Erythroblast (primary cell): ENCODE measurements around the gene TEX19.

ENCODE experiments used
- GATA1 ChIP-seq: IDR thresholded peaks from 2 replicates; pipeline ENCODE4 v1.6.1; 2011; ENCODE audit warnings: low read depth, mild to moderate bottlenecking, control low read depth, low read length, moderate library complexity
- POLR2A ChIP-seq: IDR thresholded peaks from 2 replicates; pipeline ENCODE4 v1.6.1; 2011; ENCODE audit warnings: mild to moderate bottlenecking, low read length

- TF ChIP-seq POLR2A (no peak), GATA1 (no peak)
Measured at GRCh38 chr17:82339634-82340580, 19.1 kb upstream of the TEX19 start.
